Measurements from ENCODE around the gene DIPK1C. TPM values are rescaled to one million over a fixed set of nuclear protein-coding genes. Genes with fewer than 3 reads are reported as not detected.

Gene DIPK1C
- total RNA-seq, 1 donor from 2014 or later, result not detected

- no peak for ATAC-seq
- DNase-seq (ENCODE audit: low spot score), result no peak
Measured at GRCh38 chr18:74395006-74395405, 62.1 kb downstream of the DIPK1C start.

- DNase-seq (ENCODE audit: low spot score), result no peak
Measured at GRCh38 chr18:74392323-74392722, 64.8 kb downstream of the DIPK1C start.

GRCh38 chr18:74390900-74391299 is 66.2 kb downstream of the DIPK1C start:
- DNase-seq (ENCODE audit: low spot score), result no peak
- ATAC-seq, result no peak

More at GRCh38 chr18:74392323-74392722, 64.8 kb downstream of the DIPK1C start:
- ATAC-seq, result no peak

- ATAC-seq, result no peak
- no peak for DNase-seq (ENCODE audit: low spot score)
Measured at GRCh38 chr18:74389991-74390390, 67.1 kb downstream of the DIPK1C start.

GRCh38 chr18:74389171-74389927 is 67.8 kb downstream of the DIPK1C start:
- ATAC-seq, result peak; percentile 49
- DNase-seq (ENCODE audit: low spot score), result no peak

GRCh38 chr18:74388227-74388626 is 68.9 kb downstream of the DIPK1C start:
- no peak for DNase-seq (ENCODE audit: low spot score)
- ATAC-seq, result peak; percentile 57

- no peak for DNase-seq (ENCODE audit: low spot score)
- no peak for ATAC-seq
Measured at GRCh38 chr18:74387383-74387782, 69.7 kb downstream of the DIPK1C start.

Other genes starting within 250 kb of the DIPK1C start
- gene CYB5A, start 165.3 kb downstream of the DIPK1C start, total RNA-seq, result 984 TPM
- gene C18orf63, start 141.5 kb downstream of the DIPK1C start, total RNA-seq, result not detected
- 243 TPM for gene CNDP2, start 39.1 kb upstream of the DIPK1C start, total RNA-seq
- 66.3 TPM for gene CNDP1, start 77.2 kb upstream of the DIPK1C start, total RNA-seq
- gene ZNF407, start 140.6 kb upstream of the DIPK1C start, total RNA-seq, result 4.9 TPM

Measured in left lobe of liver (tissue), 2 donors.